Measurements from ENCODE around the gene SPTBN1.
"Not testable (repeated sequence)": the region's sequence is repeated elsewhere in the genome, so short reads cannot be mapped to it uniquely, and the experiment has no call there.

SPTBN1 gene

GRCh38 chr2:54528311-54528955, 72.3 kb downstream of the SPTBN1 start:
- ATAC-seq: no peak
- TF ChIP-seq ARNTL (CRISPR knock-in tag; IDR thresholded peaks at IDR 0.05; ENCODE audit: borderline replicate concordance, low read depth) (no peak), PATZ1 (CRISPR knock-in tag; IDR thresholded peaks at IDR 0.05; ENCODE audit: borderline replicate concordance) (no peak), ZFP30 (CRISPR knock-in tag; IDR thresholded peaks at IDR 0.05) (no peak), ESRRG (CRISPR knock-in tag; IDR thresholded peaks at IDR 0.05) (no peak), POU6F1 (CRISPR knock-in tag; IDR thresholded peaks at IDR 0.05; ENCODE audit: borderline replicate concordance, low read depth) (no peak), CSDC2 (CRISPR knock-in tag; IDR thresholded peaks at IDR 0.05) (no peak), ZNF565 (CRISPR knock-in tag; conservative IDR thresholded peaks at IDR 0.05; ENCODE audit: low read depth) (no peak)

GRCh38 chr2:54529518-54529917, 73.4 kb downstream of the SPTBN1 start:
- not testable (repeated sequence) for ATAC-seq

- ATAC-seq: no peak
- no peak for TF ChIP-seq SNAI2 (CRISPR knock-in tag; IDR thresholded peaks at IDR 0.05)
- TF ChIP-seq BACH2 (CRISPR knock-in tag; IDR thresholded peaks at IDR 0.05; ENCODE audit: borderline replicate concordance): no peak
- TF ChIP-seq TOX (CRISPR knock-in tag; IDR thresholded peaks at IDR 0.05; ENCODE audit: borderline replicate concordance): no peak
Measured at GRCh38 chr2:54529935-54530334, 73.8 kb downstream of the SPTBN1 start.

- TF ChIP-seq ISL1 (CRISPR knock-in tag; IDR thresholded peaks at IDR 0.05) (no peak), PPARA (CRISPR knock-in tag; IDR thresholded peaks at IDR 0.05; ENCODE audit: borderline replicate concordance) (no peak), TSHZ2 (CRISPR knock-in tag; IDR thresholded peaks at IDR 0.05) (no peak), ZNF8 (CRISPR knock-in tag; IDR thresholded peaks at IDR 0.05) (no peak), TOX (CRISPR knock-in tag; IDR thresholded peaks at IDR 0.05; ENCODE audit: borderline replicate concordance) (no peak), RARB (CRISPR knock-in tag; IDR thresholded peaks at IDR 0.05) (no peak), ZC3H10 (CRISPR knock-in tag; IDR thresholded peaks at IDR 0.05) (no peak), POU6F1 (CRISPR knock-in tag; IDR thresholded peaks at IDR 0.05; ENCODE audit: borderline replicate concordance, low read depth) (no peak), ESRRG (CRISPR knock-in tag; IDR thresholded peaks at IDR 0.05) (no peak), ARNTL (CRISPR knock-in tag; IDR thresholded peaks at IDR 0.05; ENCODE audit: borderline replicate concordance, low read depth) (no peak), OSR1 (CRISPR knock-in tag; IDR thresholded peaks at IDR 0.05) (no peak), CREB5 (CRISPR knock-in tag; IDR thresholded peaks at IDR 0.05; ENCODE audit: low read depth) (no peak), CSDC2 (CRISPR knock-in tag; IDR thresholded peaks at IDR 0.05) (no peak), ZFP3 (CRISPR knock-in tag; IDR thresholded peaks at IDR 0.05) (no peak), BACH2 (CRISPR knock-in tag; IDR thresholded peaks at IDR 0.05; ENCODE audit: borderline replicate concordance) (no peak), GLIS3 (CRISPR knock-in tag; IDR thresholded peaks at IDR 0.05) (no peak), ZNF565 (CRISPR knock-in tag; conservative IDR thresholded peaks at IDR 0.05; ENCODE audit: low read depth) (no peak)
- peak; percentile 56 for ATAC-seq
Measured at GRCh38 chr2:54531558-54531957, 75.4 kb downstream of the SPTBN1 start.
